HG03378 (cell line): ENCODE results near the gene ZXDC.

ENCODE experiments used
- ATAC-seq: cut with Tn5 transposase; IDR thresholded peaks from one replicate; pipeline ENCODE4 v1.9.1; 2021; ENCODE audit warnings: mild to moderate bottlenecking, moderate library complexity; ENCODE audit not compliant: unreplicated experiment

ZXDC gene

DNA sequence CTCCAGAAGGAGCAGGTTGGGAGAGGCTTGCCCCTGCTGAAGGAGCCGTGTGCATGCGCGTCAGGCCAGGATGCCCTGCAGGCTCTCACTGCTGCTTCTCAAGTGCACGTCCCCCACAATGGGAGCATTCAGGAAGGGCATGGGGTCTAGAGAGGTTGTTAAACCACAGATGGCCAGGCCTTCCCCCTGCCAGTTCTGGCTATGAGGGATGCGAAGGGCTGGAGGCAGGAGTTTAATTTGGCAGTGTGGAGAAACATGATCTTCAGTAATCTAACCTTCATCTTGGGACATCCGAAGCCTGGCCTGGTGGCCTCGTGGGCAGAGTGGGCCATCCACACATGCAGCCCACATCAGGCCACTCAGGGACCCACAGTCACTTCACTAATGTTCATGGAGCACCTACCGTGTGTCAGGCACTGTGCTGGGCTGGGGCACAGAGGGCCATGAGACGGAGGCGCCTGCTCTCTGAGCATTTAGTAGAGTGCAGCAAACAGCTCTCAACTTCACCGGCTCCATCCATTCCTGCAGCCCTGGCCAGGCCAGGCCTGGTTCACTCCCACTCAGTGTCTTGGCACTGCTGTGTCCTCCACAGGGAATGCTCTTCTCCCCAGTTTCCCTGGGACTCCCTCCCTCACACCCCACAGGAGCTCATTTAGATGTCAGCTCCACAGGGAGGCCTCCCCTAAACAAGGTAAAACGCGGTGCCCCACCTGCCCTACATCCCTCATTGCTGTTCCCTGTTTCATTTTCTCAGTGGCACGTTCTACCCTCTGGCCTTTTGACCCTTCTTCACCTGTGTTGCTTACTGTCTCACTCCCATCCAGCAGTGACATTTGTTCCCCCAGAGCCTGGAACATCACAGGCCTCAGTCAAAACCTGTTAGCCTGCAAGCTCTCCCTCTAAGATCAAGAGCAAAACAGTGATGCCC, 77.0 kb downstream of the ZXDC start:
- no peak for ATAC-seq

DNA sequence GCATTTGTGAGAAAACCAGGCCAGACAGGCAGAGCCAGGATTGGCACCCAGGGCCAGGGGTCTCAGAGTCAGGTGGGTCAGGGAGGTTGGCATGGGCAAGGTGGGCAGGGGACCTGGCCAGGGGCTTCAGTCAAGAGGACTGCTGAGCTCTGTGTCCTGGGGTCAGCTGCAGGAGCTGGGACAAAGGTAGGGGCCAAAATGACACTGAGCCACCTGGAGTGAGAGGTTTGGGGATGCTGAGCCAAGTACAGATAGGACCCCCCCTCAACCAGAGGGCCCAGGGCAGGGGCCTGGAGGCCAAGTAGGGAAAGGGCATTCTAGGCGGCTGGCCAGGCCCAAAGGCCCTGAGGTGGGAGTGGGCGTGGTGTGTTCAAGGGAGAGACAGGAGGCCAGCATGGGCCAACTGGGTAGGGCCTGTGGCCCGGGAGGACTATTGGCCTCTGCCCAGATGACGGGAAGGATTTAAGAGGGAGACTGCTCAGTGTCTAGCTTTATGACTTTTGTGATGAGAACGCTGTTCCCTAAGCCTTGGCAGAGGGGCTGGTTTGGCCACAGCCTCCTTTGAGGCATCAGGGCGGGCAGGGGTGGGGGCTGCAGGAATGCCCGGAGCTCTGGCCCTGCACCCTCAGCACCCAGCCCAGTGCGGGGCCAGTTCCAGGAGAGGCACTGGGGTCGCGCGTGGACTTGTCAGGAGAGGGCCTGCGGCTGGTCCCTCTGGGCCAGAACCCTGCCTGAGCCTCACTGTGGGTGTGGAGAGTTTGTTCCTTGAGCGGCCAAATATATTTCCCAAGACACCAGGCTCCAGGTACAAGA, 77.9 kb downstream of the ZXDC start:
- no peak for ATAC-seq

DNA sequence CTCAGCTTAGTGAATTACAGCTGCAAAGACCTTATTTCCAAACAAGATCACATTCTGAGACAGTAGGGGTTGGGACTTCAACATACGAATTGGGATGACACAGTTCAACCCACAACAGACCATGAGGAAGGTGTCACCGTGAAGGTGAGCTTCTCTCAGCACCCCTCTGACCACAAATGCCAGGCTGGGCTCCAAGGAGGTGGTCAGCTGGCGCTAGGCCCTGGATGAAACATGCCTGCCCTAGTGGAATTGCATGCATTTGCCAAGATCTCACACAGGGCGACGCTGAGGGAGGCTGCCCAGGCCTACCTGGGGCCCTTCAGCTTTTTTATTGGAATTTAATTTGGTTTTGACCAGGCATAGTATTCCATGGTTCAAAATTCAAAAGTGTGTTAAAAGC, 79.2 kb downstream of the ZXDC start:
- ATAC-seq, result no peak

DNA sequence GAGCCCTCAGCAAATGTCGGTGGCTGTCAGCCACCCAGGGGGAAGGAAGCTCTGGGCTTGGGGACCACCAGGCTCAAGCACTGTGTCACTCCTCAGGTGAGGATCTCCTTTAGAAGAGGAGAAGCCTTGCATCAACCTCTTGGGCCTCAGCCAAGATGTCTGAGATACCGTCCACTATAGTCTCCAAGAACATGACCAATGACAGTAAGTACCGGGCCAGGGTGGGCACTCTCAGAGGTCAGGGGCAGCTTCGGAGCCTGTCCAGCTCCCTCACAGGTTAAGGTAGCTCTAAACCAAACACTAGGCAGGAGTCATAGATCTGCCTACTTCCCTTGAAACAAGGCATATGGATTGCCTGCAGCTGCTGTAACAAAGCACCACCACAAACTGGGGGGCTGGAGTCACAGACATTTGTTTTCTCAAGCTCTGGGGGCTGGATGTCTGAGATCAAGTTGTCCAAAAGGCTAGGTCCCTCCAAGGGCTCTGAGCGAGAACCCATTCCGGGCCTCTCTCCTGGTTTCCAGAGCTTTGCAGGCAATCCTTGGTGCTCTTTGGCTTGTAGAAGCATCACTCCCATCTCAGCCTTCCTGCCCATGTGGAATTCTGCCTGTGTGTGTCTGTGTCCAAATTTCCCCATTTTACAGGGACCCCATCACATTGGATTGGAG, 79.7 kb downstream of the ZXDC start:
- no peak for ATAC-seq

DNA sequence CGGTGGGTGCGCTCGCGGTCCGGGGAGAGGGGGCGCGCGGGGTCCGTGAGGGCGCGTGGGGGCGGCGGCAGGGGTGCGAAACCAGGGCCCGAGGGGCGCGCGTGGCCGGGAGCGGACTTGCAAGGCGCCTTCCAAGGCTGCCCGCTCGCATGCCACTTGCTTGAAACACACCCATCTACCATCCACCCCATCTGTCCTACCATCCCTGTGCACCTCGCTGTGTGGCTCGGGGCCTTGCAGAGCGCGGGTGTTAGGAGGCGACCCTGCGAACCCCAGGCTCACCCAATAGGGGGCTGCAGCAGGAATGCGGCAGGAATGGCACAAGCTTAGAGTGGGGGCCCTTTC, 80.7 kb downstream of the ZXDC start:
- no peak for ATAC-seq

DNA sequence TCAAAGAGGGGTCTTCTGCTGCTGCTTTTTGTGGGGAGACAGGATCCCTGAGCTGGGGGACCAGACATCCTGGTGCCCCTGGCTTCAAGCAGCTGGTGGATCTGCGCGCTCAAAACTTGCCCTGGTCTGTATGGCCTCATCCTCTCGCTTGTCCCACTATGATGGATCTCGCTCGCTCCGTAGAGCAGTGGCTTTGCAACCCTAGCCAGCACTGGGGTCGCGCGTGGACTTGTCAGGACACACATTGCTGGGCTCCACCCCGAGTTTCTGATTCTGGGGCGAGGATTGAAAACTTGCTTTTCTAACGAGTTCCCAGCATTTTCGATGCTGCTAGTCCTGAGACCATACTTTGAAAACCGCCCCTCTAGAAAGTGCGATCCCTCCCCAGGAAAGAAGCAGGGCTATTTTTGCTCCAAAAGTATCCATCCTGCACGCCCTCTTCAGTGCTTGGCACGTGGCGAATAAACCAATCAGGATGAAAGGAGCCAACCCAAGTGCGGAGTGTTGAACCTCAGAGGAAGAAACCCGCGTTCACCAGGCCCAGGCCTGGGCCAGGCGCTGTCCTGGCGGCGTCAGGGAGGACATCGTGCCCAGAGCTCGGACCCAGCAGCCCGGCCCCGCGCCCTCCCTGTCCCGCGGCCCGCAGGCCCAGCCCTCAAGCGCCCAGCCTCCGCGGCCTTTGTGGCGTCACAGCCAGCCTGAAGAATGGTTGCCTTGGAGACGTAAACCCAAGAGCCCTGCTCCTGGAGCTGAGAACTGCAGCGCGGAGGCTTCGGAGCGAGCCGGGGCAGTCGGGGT, 81.3 kb downstream of the ZXDC start, which contains the start of gene CFAP100:
Gene CFAP100 (plus strand): TSS at position 731 of the 798 bp plus-strand sequence. CDS start 1,092 bp downstream, outside the sequence.
- ATAC-seq, result no peak

GRCh38 chr3:126393563-126393962, 82.1 kb downstream of the ZXDC start:
- no peak for ATAC-seq

- no peak for ATAC-seq
Measured at GRCh38 chr3:126392246-126392645, 83.4 kb downstream of the ZXDC start.

DNA sequence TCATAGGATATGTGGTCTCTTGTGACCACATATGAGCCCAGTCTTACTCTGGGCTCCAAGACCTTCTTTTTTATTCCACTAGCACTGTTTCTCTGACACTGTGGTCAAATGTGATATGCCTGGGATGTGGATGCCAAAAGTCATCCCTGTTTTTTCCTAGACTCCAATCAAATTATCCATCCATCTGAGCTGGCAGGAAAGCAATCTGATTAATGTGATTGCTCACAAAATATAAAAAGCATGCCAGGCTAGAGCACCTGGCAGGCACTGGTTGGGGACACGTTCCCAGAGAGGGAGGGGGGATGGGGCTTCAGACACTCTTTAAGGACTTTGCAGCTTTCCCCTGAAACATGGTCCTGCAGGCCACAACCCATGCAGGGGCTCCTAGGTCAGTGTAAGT, 84.1 kb downstream of the ZXDC start:
- no peak for ATAC-seq

DNA sequence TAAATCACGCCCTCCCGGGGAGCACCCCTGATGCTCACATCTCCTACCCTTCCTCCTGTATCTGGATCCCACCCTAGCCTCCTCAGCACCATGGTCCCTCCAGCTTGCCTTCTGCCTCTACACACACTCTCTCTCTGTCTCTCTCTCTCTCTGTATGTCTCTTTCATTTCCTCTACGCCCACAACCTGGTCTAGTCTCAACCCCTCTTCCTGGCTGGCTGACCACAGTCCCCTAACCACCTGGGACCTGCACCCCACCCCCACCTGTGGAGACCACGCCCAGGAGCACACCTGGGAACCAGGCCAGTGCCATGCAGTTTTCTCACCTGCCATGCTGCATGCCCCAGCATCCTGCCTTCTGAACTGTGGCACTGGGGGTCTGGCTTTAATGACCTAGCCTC, 84.9 kb downstream of the ZXDC start:
- ATAC-seq, result no peak

DNA sequence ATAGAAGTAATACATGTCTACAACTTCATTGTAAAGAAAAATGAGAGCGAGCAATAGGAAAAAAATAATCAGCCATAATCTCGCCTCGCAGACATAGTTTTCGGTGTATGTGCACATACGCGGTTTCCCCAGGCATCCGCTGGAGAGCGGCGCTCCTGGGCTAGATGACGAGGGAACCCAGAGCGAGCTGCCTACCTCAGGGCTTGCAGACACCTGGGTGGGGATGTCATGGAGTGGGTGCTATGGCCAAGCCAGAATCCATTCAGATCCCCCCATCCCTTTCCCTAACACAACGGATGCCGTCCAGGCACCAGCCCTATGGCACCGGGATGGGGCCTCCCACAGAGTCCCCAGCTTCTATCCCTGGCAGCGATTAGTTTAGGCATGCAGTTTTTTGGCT, 85.5 kb downstream of the ZXDC start:
- ATAC-seq, result no peak

DNA sequence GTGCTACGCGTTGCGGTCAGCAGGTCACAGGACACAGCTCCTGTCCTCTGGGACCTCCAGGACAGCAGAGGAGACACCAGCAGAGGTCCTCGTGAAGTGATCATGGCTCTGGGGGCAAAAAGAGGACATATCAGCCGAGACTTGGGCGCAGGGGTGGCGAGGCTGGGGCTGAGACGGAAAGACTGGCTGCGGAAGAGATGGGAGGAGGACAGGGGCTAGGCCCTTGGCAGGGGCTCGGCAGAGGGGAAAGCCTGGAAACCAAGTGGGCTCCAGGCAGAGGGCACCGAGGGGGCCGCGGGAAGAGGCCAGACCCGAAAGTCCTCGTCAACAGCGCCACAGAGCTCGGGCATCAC, 85.9 kb downstream of the ZXDC start:
- ATAC-seq, result no peak

DNA sequence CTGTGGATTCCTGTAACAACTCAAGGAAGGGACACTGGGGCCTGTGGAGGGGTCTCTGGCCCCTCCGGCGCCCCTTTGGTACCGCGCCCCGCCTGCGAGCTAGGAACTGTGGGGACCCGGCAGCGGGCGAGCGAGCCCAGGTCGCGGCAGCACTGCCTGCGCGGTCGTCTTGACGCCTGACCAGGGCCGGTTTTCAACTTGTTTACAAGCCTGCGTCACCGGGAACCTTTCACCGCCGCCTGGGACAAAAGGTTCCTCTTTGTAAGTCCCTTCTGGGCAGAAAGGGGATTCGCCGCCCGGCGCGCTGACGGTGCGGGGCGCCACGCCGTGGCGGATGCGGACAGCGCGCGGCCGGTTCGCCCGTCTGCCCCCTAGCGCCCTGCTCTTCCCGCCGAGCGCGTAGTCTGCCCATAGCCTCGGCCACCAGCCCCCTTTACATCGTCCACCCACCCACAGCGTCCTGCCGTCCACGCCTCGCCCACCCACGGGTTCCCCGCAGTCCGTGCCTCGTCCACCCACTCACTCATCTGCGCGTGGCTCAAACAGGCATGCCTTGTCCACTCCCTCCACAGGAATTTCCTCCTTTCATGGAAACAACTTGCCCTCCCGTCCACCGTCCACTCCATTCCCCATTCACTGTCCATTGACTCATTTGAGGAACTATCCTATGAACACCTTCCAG, 86.4 kb downstream of the ZXDC start:
- ATAC-seq, result no peak
